ENCODE measurements around the gene ZZZ3. TPM values are rescaled to one million over a fixed set of nuclear protein-coding genes. Genes with fewer than 3 reads are reported as not detected.

The ZZZ3 gene
- total and polyA plus RNA-seq, 4 donors: 8.6 to 48.9 (median 31.1) TPM

DNA sequence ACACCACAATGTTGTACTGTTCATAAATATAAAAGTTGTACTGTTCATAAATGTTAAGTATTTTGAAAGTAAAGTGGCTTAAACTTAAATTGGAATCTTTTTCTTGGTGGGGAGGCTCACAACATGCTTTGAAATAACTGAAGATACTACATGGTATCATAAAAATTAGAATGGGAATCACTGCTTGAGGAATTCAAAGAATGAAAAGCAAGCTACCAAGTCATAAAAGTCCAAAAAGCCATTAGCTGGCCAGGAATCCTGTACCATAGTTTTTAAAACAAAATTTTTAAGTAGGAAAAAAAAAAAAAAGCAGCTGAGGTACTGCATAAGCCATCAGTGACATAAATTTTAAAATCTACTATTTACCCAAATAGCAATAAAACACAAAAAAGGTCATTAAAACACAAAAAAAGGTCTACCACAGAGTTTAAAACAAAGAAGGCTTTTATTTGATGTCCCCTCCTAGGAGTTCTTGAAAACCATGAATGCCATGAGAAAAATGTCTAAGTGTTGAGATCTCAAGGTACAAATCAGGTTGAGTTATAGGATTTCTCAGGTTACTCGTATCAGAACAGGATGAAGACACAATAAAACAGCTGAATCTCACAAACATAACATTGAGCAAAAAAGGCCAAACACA is 8.6 kb downstream of the ZZZ3 start:
- no peak for TF ChIP-seq NR2F2 (IDR thresholded peaks at IDR 0.05)
- TF ChIP-seq, protein P1, sequence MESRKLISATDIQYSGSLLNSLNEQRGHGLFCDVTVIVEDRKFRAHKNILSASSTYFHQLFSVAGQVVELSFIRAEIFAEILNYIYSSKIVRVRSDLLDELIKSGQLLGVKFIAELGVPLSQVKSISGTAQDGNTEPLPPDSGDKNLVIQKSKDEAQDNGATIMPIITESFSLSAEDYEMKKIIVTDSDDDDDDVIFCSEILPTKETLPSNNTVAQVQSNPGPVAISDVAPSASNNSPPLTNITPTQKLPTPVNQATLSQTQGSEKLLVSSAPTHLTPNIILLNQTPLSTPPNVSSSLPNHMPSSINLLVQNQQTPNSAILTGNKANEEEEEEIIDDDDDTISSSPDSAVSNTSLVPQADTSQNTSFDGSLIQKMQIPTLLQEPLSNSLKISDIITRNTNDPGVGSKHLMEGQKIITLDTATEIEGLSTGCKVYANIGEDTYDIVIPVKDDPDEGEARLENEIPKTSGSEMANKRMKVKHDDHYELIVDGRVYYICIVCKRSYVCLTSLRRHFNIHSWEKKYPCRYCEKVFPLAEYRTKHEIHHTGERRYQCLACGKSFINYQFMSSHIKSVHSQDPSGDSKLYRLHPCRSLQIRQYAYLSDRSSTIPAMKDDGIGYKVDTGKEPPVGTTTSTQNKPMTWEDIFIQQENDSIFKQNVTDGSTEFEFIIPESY (IDR thresholded peaks at IDR 0.05): no peak
- TF ChIP-seq YY1 (IDR thresholded peaks at IDR 0.05): no peak
- no peak for TF ChIP-seq HNF4A (conservative IDR thresholded peaks at IDR 0.05)
- TF ChIP-seq SP1 (IDR thresholded peaks at IDR 0.05): no peak
- TF ChIP-seq, protein P2, sequence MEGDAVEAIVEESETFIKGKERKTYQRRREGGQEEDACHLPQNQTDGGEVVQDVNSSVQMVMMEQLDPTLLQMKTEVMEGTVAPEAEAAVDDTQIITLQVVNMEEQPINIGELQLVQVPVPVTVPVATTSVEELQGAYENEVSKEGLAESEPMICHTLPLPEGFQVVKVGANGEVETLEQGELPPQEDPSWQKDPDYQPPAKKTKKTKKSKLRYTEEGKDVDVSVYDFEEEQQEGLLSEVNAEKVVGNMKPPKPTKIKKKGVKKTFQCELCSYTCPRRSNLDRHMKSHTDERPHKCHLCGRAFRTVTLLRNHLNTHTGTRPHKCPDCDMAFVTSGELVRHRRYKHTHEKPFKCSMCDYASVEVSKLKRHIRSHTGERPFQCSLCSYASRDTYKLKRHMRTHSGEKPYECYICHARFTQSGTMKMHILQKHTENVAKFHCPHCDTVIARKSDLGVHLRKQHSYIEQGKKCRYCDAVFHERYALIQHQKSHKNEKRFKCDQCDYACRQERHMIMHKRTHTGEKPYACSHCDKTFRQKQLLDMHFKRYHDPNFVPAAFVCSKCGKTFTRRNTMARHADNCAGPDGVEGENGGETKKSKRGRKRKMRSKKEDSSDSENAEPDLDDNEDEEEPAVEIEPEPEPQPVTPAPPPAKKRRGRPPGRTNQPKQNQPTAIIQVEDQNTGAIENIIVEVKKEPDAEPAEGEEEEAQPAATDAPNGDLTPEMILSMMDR (IDR thresholded peaks at IDR 0.05; ENCODE audit: low read depth, low read length, missing input control): no peak
- TF ChIP-seq FOXA1 (IDR thresholded peaks at IDR 0.05): no peak
- TF ChIP-seq, protein P3, sequence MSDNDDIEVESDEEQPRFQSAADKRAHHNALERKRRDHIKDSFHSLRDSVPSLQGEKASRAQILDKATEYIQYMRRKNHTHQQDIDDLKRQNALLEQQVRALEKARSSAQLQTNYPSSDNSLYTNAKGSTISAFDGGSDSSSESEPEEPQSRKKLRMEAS (IDR thresholded peaks at IDR 0.05): no peak
- TF ChIP-seq GABPA (IDR thresholded peaks at IDR 0.05 in 1 of 2, conservative IDR thresholded peaks at IDR 0.05 in 1 of 2): no peak
- TF ChIP-seq JUND (IDR thresholded peaks at IDR 0.05): no peak
- TF ChIP-seq TAF1 (conservative IDR thresholded peaks at IDR 0.05): no peak
- no peak for TF ChIP-seq RXRA (IDR thresholded peaks at IDR 0.05)
- TF ChIP-seq RAD21 (IDR thresholded peaks at IDR 0.05): no peak
- TF ChIP-seq EGR1 (IDR thresholded peaks at IDR 0.05; ENCODE audit: low read depth in 2 of 2): no peak
- no peak overlapping the region for H3K9ac ChIP-seq (ENCODE audit: low read depth in 1 of 2, low read length in 2 of 2)
- peaks cover 9 to 33% (median 17%) of the 10 kb centered on the region in 4 donors for H3K4me1 ChIP-seq (ENCODE audit: control insufficient read depth in 4 of 4, insufficient read depth in 4 of 4, low read length in 3 of 4)
- no peaks in the 10 kb centered on the region for H3K9me3 ChIP-seq (ENCODE audit: control insufficient read depth in 4 of 4, low read length in 3 of 4)
- H3K4me3 ChIP-seq (ENCODE audit: low read depth in 1 of 3, low read length in 3 of 3): no peak overlapping the region
- H3K36me3 ChIP-seq (ENCODE audit: control insufficient read depth in 4 of 4, insufficient read depth in 3 of 4, low read depth in 1 of 4, low read length in 3 of 4): no peaks in the 10 kb centered on the region
- no peak overlapping the region for H3K27ac ChIP-seq (ENCODE audit: low read depth in 1 of 2, low read length in 2 of 2)
- WGBS: 85% methylated on average over 1 of the region's 1 CpG
- DNase-seq (ENCODE audit: low spot score): no peak
- no peaks in the 10 kb centered on the region for H3K27me3 ChIP-seq (ENCODE audit: control insufficient read depth in 4 of 4, insufficient read depth in 4 of 4, low read length in 3 of 4)

DNA sequence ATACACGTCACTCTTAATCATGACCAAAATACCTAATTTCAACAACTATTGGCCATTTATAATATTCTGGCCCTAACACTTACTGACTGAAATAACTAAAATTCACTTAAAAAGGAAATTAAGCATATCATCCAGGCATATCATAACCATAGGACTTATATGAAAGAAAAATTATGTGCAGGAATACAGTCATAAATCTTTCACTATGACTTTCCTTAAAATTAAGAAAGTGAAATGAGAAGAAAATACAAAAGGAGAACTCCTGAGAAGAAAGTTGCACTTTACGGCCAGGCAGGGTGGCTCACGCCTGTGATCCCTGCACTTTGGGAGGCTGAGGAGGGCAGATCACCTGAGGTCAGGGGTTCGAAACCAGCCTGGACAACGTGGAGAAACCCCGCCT is 9.4 kb downstream of the ZZZ3 start:
- peaks cover 7 to 26% (median 16%) of the 10 kb centered on the region in 4 donors for H3K4me1 ChIP-seq (ENCODE audit: control insufficient read depth in 4 of 4, insufficient read depth in 4 of 4, low read length in 3 of 4)
- 90% methylated on average over 6 of the region's 6 CpGs for WGBS
- H3K27me3 ChIP-seq (ENCODE audit: control insufficient read depth in 4 of 4, insufficient read depth in 4 of 4, low read length in 3 of 4): no peaks in the 10 kb centered on the region
- TF ChIP-seq TAF1 (conservative IDR thresholded peaks at IDR 0.05) (no peak), HNF4G (IDR thresholded peaks at IDR 0.05) (no peak), HNF4A (conservative IDR thresholded peaks at IDR 0.05) (no peak), GABPA (IDR thresholded peaks at IDR 0.05 in 1 of 2, conservative IDR thresholded peaks at IDR 0.05 in 1 of 2) (no peak), SP1 (IDR thresholded peaks at IDR 0.05) (no peak), RAD21 (IDR thresholded peaks at IDR 0.05) (no peak), RXRA (IDR thresholded peaks at IDR 0.05) (no peak), YY1 (IDR thresholded peaks at IDR 0.05) (no peak)
- H3K36me3 ChIP-seq (ENCODE audit: control insufficient read depth in 4 of 4, insufficient read depth in 3 of 4, low read depth in 1 of 4, low read length in 3 of 4): no peaks in the 10 kb centered on the region
- no peak overlapping the region for H3K9ac ChIP-seq (ENCODE audit: low read depth in 1 of 2, low read length in 2 of 2)
- H3K9me3 ChIP-seq (ENCODE audit: control insufficient read depth in 4 of 4, low read length in 3 of 4): no peaks in the 10 kb centered on the region
- no peak for DNase-seq (ENCODE audit: low spot score)
- no peak overlapping the region for H3K27ac ChIP-seq (ENCODE audit: low read depth in 1 of 2, low read length in 2 of 2)
- H3K4me3 ChIP-seq (ENCODE audit: low read depth in 1 of 3, low read length in 3 of 3): no peak overlapping the region

Data from liver (tissue), 9 donors.